T-helper 17 cell (primary cell): ENCODE results near the gene ADAM23. TPM values are rescaled to one million over a fixed set of nuclear protein-coding genes. Genes with fewer than 3 reads are reported as not detected.

Experiments
- ATAC-seq: fragments of 150-1000 bp; cut with Tn5 transposase; 2 replicates; pipeline ENCODE4 v1.10.0; 2021; ENCODE audit warnings: mild to moderate bottlenecking, moderate library complexity
- DNase-seq, 3 donors: peaks; one replicate each; pipeline versions ENCODE4 v3.0.0 to v3.0.0-alpha.2; 2020 to 2021
- H3K9me3 ChIP-seq: one replicate; pipeline ENCODE4 v1.7.0; 2013; ENCODE audit warnings: low read length, mild to moderate bottlenecking; ENCODE audit not compliant: control insufficient read depth, poor library complexity, severe bottlenecking
- H3K27ac Mint-ChIP-seq: one replicate; pipeline ENCODE4 v1.8.0; 2022; ENCODE audit warnings: mild to moderate bottlenecking, moderate library complexity, mixed read lengths
- H3K27me3 Mint-ChIP-seq: one replicate; pipeline ENCODE4 v1.8.0; 2022; ENCODE audit warnings: mixed read lengths
- H3K36me3 Mint-ChIP-seq: one replicate; pipeline ENCODE4 v1.8.0; 2022; ENCODE audit warnings: low read depth, mixed read lengths
- H3K4me1 Mint-ChIP-seq: one replicate; pipeline ENCODE4 v1.8.0; 2022; ENCODE audit warnings: mild to moderate bottlenecking, mixed read lengths
- H3K4me3 Mint-ChIP-seq: one replicate; pipeline ENCODE4 v1.8.0; 2022; ENCODE audit warnings: mild to moderate bottlenecking, moderate library complexity, mixed read lengths
- total RNA-seq, 4 donors: library from RNA in 2 of 4; stranded (reverse) in 2 of 4; gene quantifications; one replicate each; pipeline ENCODE4 v1.2.3 and lab custom pipeline; 2022 to 2026

ADAM23 gene
- total RNA-seq, 2 donors from 2014 or later = 16.4 to 29.6 TPM

GRCh38 chr2:206456078-206456754 is 12.9 kb downstream of the ADAM23 start:
- DNase-seq (no peak), ATAC-seq (no peak)
- no peaks in the 10 kb centered on the region for H3K9me3 ChIP-seq
- peaks cover 12% of the 10 kb centered on the region for H3K27me3 Mint-ChIP-seq
- H3K4me3 Mint-ChIP-seq = no peak overlapping the region
- peaks cover 5% of the 10 kb centered on the region for H3K4me1 Mint-ChIP-seq
- no peak overlapping the region for H3K27ac Mint-ChIP-seq
- peaks cover 5% of the 10 kb centered on the region for H3K36me3 Mint-ChIP-seq

DNA sequence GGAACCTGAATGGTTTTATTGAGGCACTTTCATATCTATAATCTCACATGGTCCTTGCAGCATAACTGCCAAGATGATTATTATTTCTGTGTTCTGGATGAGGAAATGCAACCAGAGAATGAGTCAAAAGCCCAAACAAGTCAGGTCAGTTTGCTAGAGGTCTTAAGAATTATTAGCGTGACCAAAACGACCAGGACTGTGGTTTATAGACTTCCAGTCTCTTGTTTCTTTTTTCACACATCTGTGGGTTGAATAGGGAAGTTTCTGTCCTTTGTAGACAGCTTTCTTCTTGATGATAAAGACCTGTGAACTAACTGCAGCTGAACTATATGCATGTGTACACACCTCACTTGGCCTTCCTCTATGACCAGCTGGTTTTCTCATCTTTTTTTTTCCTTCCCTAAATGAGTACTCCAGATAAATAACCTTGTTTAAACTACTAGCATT is 13.9 kb downstream of the ADAM23 start:
- DNase-seq = no peak
- no peak overlapping the region for H3K27ac Mint-ChIP-seq
- no peaks in the 10 kb centered on the region for H3K9me3 ChIP-seq
- no peak for ATAC-seq
- H3K4me1 Mint-ChIP-seq = peaks cover 6% of the 10 kb centered on the region
- H3K4me3 Mint-ChIP-seq = no peak overlapping the region
- peaks cover 5% of the 10 kb centered on the region for H3K36me3 Mint-ChIP-seq
- H3K27me3 Mint-ChIP-seq = peaks cover 12% of the 10 kb centered on the region

DNA sequence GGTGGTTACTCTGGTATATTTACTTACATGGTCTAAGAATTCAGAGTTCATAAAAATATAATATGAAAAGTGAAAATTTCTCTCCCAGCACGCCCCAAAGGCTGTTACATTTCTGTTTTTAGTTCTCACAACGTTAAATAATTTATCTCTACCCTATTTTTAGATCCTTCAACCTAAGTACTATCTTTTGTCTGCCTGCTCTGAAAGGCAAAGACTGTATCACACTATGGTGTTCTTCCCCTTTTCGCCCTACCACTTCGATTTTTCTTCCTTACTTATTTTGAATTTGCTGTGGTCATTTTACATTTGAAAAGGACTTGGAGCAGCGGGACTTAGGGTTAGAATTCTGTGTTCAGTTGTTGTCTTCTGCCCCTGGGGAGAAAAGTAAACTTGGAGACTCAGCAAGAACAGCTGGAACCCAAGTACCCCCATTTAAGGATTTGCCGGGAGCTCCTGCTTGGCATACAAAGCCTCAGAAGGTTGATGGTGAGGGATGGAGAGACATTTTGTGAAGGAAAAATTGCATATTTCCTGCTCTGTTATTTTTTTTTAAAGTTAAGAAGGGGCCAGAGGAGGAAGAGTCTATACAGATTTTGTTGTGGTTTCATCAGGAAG is 19.0 kb downstream of the ADAM23 start:
- H3K4me1 Mint-ChIP-seq = peaks cover 7% of the 10 kb centered on the region
- H3K9me3 ChIP-seq = no peaks in the 10 kb centered on the region
- H3K27ac Mint-ChIP-seq = no peak overlapping the region
- H3K4me3 Mint-ChIP-seq = no peak overlapping the region
- H3K27me3 Mint-ChIP-seq = no peaks in the 10 kb centered on the region
- DNase-seq (no peak), ATAC-seq (no peak)
- no peaks in the 10 kb centered on the region for H3K36me3 Mint-ChIP-seq

GRCh38 chr2:206463685-206464084 is 20.4 kb downstream of the ADAM23 start:
- Mint-ChIP-seq H3K36me3 (peaks cover 2% of the 10 kb centered on the region), H3K4me1 (peaks cover 7% of the 10 kb centered on the region)
- ATAC-seq = no peak

DNA sequence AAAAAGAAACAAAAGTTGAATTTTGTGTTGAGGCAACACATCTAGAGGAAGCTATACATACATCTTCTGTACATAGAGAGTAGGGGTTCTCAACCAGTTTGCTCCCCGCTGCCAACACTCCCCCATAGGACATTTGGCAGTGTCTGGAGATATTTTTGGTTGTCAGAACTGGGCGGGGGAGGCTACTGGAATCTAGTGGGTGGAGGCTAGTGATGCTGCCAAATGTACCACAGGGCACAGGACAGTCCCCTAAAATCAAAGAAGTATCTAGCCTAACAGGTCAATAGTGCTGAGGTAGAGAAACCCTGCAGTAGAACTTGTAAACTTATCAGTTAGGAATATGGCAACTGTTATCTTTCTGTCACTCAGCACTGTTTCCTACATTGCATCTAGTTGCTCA is 21.3 kb downstream of the ADAM23 start:
- H3K9me3 ChIP-seq = no peaks in the 10 kb centered on the region
- Mint-ChIP-seq H3K4me1 (peaks cover 7% of the 10 kb centered on the region), H3K27ac (no peak overlapping the region), H3K36me3 (peaks cover 2% of the 10 kb centered on the region), H3K4me3 (no peak overlapping the region), H3K27me3 (no peaks in the 10 kb centered on the region)
- ATAC-seq (no peak), DNase-seq (no peak)

More at GRCh38 chr2:206463685-206464084, 20.4 kb downstream of the ADAM23 start:
- Mint-ChIP-seq H3K27me3 (no peaks in the 10 kb centered on the region), H3K4me3 (no peak overlapping the region), H3K27ac (no peak overlapping the region)
- H3K9me3 ChIP-seq = no peaks in the 10 kb centered on the region
- DNase-seq = no peak

DNA sequence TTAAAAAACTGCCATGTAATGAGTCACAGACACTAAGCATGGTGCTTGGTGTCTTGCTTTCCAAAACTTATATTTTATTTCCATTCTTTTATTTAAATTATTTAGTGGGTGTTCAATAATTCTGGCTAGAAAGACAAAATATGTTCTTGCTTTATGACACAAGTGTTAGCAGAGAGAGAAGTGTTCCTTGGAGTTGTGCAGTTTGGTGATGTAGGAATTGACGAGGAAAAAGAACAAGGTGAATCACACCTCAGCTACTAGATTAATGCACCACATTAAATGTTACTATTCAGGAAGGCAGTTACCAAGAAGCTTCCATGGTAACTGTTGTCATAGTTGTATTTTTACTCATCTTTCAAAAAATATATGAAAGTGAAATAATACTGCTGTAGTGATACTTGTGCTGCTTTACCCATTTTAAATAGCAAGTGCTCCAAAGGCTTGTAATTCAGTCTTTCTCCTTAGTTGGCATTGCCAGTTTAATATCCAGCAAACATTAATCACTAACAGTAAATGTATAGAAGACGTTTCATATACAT is 28.3 kb downstream of the ADAM23 start:
- H3K4me1 Mint-ChIP-seq = no peaks in the 10 kb centered on the region
- no peaks in the 10 kb centered on the region for H3K9me3 ChIP-seq
- DNase-seq = no peak
- no peak overlapping the region for H3K27ac Mint-ChIP-seq
- H3K27me3 Mint-ChIP-seq = no peaks in the 10 kb centered on the region
- ATAC-seq = no peak
- no peak overlapping the region for H3K4me3 Mint-ChIP-seq
- H3K36me3 Mint-ChIP-seq = peaks cover 2% of the 10 kb centered on the region

- Mint-ChIP-seq H3K27ac (no peak overlapping the region), H3K27me3 (no peaks in the 10 kb centered on the region), H3K36me3 (peaks cover 2% of the 10 kb centered on the region)
Measured at GRCh38 chr2:206472094-206472493, 28.8 kb downstream of the ADAM23 start.

GRCh38 chr2:206474099-206474498 is 30.8 kb downstream of the ADAM23 start:
- Mint-ChIP-seq H3K27me3 (no peaks in the 10 kb centered on the region), H3K4me3 (no peak overlapping the region), H3K36me3 (no peaks in the 10 kb centered on the region), H3K4me1 (no peaks in the 10 kb centered on the region), H3K27ac (no peak overlapping the region)
- no peak for DNase-seq
- no peak for ATAC-seq
- H3K9me3 ChIP-seq = no peaks in the 10 kb centered on the region

More at GRCh38 chr2:206472094-206472493, 28.8 kb downstream of the ADAM23 start:
- H3K9me3 ChIP-seq = no peaks in the 10 kb centered on the region
- DNase-seq = no peak
- Mint-ChIP-seq H3K4me1 (no peaks in the 10 kb centered on the region), H3K4me3 (no peak overlapping the region)
- ATAC-seq = no peak

- no peak overlapping the region for H3K4me3 Mint-ChIP-seq
- H3K9me3 ChIP-seq = no peaks in the 10 kb centered on the region
- peaks cover 5% of the 10 kb centered on the region for H3K36me3 Mint-ChIP-seq
- DNase-seq = no peak
- no peak for ATAC-seq
- peaks cover 5% of the 10 kb centered on the region for H3K27me3 Mint-ChIP-seq
- peaks cover 3% of the 10 kb centered on the region for H3K4me1 Mint-ChIP-seq
- no peak overlapping the region for H3K27ac Mint-ChIP-seq
Measured at GRCh38 chr2:206477296-206477695, 34.0 kb downstream of the ADAM23 start.

DNA sequence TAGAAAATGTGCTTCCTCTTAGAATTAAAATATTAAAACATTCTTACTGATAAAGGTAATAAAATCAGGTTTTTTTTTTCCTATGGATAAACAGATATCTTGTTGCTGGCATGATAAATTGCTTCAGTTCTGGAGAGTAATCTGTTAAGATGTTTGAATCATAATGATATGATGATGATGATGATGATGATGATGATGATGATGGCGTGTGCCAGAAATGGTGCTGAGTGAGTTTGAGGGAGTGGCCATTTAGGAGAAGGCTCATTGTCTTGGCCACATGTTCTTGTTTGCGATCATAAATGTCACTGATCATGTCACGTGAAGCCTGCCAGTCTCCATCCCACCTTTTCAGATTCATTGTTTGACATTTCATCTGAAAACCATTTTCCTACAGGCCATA is 35.0 kb downstream of the ADAM23 start:
- Mint-ChIP-seq H3K27me3 (peaks cover 5% of the 10 kb centered on the region), H3K36me3 (peaks cover 5% of the 10 kb centered on the region)
- no peak for ATAC-seq

GRCh38 chr2:206480161-206480560 is 36.8 kb downstream of the ADAM23 start:
- DNase-seq (no peak), ATAC-seq (no peak)
- Mint-ChIP-seq H3K4me1 (peaks cover 3% of the 10 kb centered on the region), H3K27ac (no peak overlapping the region), H3K4me3 (no peak overlapping the region), H3K36me3 (peaks cover 5% of the 10 kb centered on the region), H3K27me3 (peaks cover 5% of the 10 kb centered on the region)
- no peaks in the 10 kb centered on the region for H3K9me3 ChIP-seq

More for the DNA sequence above, 35.0 kb downstream of the ADAM23 start:
- no peak for DNase-seq
- peaks cover 3% of the 10 kb centered on the region for H3K4me1 Mint-ChIP-seq
- no peaks in the 10 kb centered on the region for H3K9me3 ChIP-seq
- H3K4me3 Mint-ChIP-seq = no peak overlapping the region
- H3K27ac Mint-ChIP-seq = no peak overlapping the region

GRCh38 chr2:206480620-206481019 is 37.3 kb downstream of the ADAM23 start:
- DNase-seq = no peak
- Mint-ChIP-seq H3K27me3 (peaks cover 5% of the 10 kb centered on the region), H3K36me3 (peaks cover 5% of the 10 kb centered on the region), H3K27ac (no peak overlapping the region), H3K4me3 (no peak overlapping the region), H3K4me1 (peaks cover 3% of the 10 kb centered on the region)
- H3K9me3 ChIP-seq = no peaks in the 10 kb centered on the region
- no peak for ATAC-seq

DNA sequence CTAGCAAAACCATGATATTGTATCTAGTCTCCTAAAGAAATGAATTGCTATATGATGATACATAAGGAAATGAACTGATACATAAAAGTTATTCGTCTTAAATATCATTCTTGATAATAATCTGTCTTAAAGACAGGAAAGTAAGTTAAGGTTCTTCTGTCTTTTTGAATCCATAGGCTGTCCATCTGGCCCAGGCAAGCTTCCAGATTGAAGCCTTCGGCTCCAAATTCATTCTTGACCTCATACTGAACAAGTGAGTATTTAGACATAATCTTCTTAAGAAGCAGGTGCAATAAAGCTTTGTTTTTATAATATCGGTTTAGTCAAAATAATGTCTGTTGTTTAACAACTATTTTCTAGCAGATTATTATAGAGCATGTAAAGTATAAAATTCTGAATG is 37.7 kb downstream of the ADAM23 start:
- Mint-ChIP-seq H3K4me3 (no peak overlapping the region), H3K27ac (no peak overlapping the region), H3K36me3 (peaks cover 5% of the 10 kb centered on the region), H3K4me1 (peaks cover 3% of the 10 kb centered on the region), H3K27me3 (peaks cover 5% of the 10 kb centered on the region)
- no peaks in the 10 kb centered on the region for H3K9me3 ChIP-seq
- ATAC-seq = no peak
- no peak for DNase-seq
